H1 (cell line): Measurements from ENCODE around the gene STAT4. TPM values are rescaled to one million over a fixed set of nuclear protein-coding genes. Genes with fewer than 3 reads are reported as not detected.

ENCODE experiments used
- CTCF ChIA-PET: fragments of 300-600 bp; sonication (Branson Sonifier 250); formaldehyde crosslinking; loops from one replicate; lab custom pipeline; 2021; ENCODE audit not compliant: partially characterized antibody; lab: Charles Lee
- POLR2A ChIA-PET: fragments of 300-600 bp; sonication (Branson Sonifier 250); formaldehyde crosslinking; loops from one replicate; lab custom pipeline; 2021; ENCODE audit warnings: inconsistent platforms; ENCODE audit not compliant: partially characterized antibody; lab: Charles Lee
- DNase-seq, 2 experiments: peaks; one replicate each; pipeline versions ENCODE4 v3.0.0 to v3.0.0-alpha.2; 2010 to 2022; ENCODE audit warnings: low spot score in 2 of 2, low read depth in 1 of 2, mixed read lengths in 1 of 2
- FAIRE-seq: peaks from 2 replicates; lab custom pipeline; 2011; peaks lifted over from hg19 to GRCh38; lab: Jason Lieb, UNC
- H2AFZ ChIP-seq: 2 replicates; pipeline ENCODE4 v1.8.1; 2012; ENCODE audit warnings: low read length, inconsistent platforms
- H2AK5ac ChIP-seq: 2 replicates; pipeline ENCODE4 v1.6.1; 2013; ENCODE audit warnings: low read depth, low read length
- H2BK120ac ChIP-seq: replicated peaks from 2 replicates; pipeline ENCODE3; 2013; ENCODE audit warnings: low read depth, low read length, inconsistent platforms
- H2BK12ac ChIP-seq: 2 replicates; pipeline ENCODE4 v1.6.1; 2013; ENCODE audit warnings: low read depth, low read length
- H2BK15ac ChIP-seq: 2 replicates; pipeline ENCODE4 v1.6.1; 2013; ENCODE audit warnings: low read length
- H2BK20ac ChIP-seq: 2 replicates; pipeline ENCODE4 v1.6.1; 2013; ENCODE audit warnings: low read length
- H2BK5ac ChIP-seq: 2 replicates; pipeline ENCODE4 v1.6.1; 2013; ENCODE audit warnings: low read depth, low read length
- H3K14ac ChIP-seq: 2 replicates; pipeline ENCODE4 v1.6.1; 2013; ENCODE audit warnings: inconsistent platforms; ENCODE audit not compliant: insufficient read length
- H3K18ac ChIP-seq: 2 replicates; pipeline ENCODE4 v1.6.1; 2013; ENCODE audit warnings: low read length; ENCODE audit errors: extremely low read depth
- H3K23ac ChIP-seq: 2 replicates; pipeline ENCODE4 v1.6.1; 2013; ENCODE audit warnings: inconsistent platforms; ENCODE audit not compliant: insufficient read length
- H3K23me2 ChIP-seq: 2 replicates; pipeline ENCODE4 v1.6.1; 2013; ENCODE audit warnings: low read depth, low read length
- H3K27ac ChIP-seq: 2 replicates; pipeline ENCODE4 v1.6.1; 2011; ENCODE audit warnings: low read depth, low read length, inconsistent platforms
- H3K27me3 ChIP-seq, 4 experiments: replicated peaks in 1 of 4; 1 replicate in 1 of 4; 2 replicates in 3 of 4; pipeline versions ENCODE4 v1.6.1 to v1.8.1; 2011 to 2013; ENCODE audit warnings: low read length in 3 of 4, mild to moderate bottlenecking in 3 of 4, inconsistent platforms in 2 of 4, mixed read lengths in 2 of 4, moderate library complexity in 1 of 4; ENCODE audit not compliant: control insufficient read depth in 3 of 4, insufficient read depth in 3 of 4; ENCODE audit errors: extremely low read depth in 1 of 4
- H3K36me3 ChIP-seq, 4 experiments: 2 replicates each; pipeline versions ENCODE4 v1.6.1 to v1.8.1; 2011 to 2013; ENCODE audit warnings: mild to moderate bottlenecking in 4 of 4, low read length in 3 of 4, moderate library complexity in 2 of 4, control low read depth in 1 of 4, inconsistent platforms in 1 of 4; ENCODE audit not compliant: insufficient read depth in 4 of 4, control insufficient read depth in 2 of 4
- H3K4ac ChIP-seq: replicated peaks from 2 replicates; pipeline ENCODE3; 2013; ENCODE audit warnings: low read length, low read depth, mixed read lengths, inconsistent platforms; ENCODE audit not compliant: insufficient read length
- H3K4me1 ChIP-seq, 4 experiments: replicated peaks in 1 of 4; 1 replicate in 1 of 4; 2 replicates in 3 of 4; pipeline versions ENCODE4 v1.6.1 to v1.8.1; 2011 to 2013; ENCODE audit warnings: low read length in 3 of 4, inconsistent platforms in 2 of 4, mixed read lengths in 1 of 4; ENCODE audit not compliant: insufficient read depth in 4 of 4, control insufficient read depth in 3 of 4
- H3K4me2 ChIP-seq, 2 experiments: 2 replicates each; pipeline versions ENCODE4 v1.6.1 to v1.8.1; 2011 to 2013; ENCODE audit warnings: low read depth in 2 of 2, low read length in 2 of 2, control low read depth in 1 of 2, inconsistent platforms in 1 of 2, mild to moderate bottlenecking in 1 of 2; ENCODE audit not compliant: insufficient read depth in 1 of 2
- H3K4me3 ChIP-seq, 4 experiments: fragments of 200-600, 300-600 bp in 1 of 4; sonication (generic), shearing (Covaris generic), sonication (Bioruptor Twin) in 1 of 4; 2 replicates each; pipeline versions ENCODE4 v1.5.1 to v1.8.1; 2011 to 2016; ENCODE audit warnings: low read length in 4 of 4, low read depth in 3 of 4, control low read depth in 2 of 4, inconsistent platforms in 2 of 4, mild to moderate bottlenecking in 2 of 4, mixed read lengths in 1 of 4, moderate library complexity in 1 of 4; ENCODE audit not compliant: insufficient read depth in 2 of 4; ENCODE audit errors: extremely low read depth in 1 of 4
- H3K56ac ChIP-seq: replicated peaks from 2 replicates; pipeline ENCODE3; 2013; ENCODE audit warnings: low read depth, mild to moderate bottlenecking, mixed read lengths, low read length, inconsistent platforms; ENCODE audit not compliant: insufficient read length
- H3K79me1 ChIP-seq: 2 replicates; pipeline ENCODE4 v1.6.1; 2013; ENCODE audit warnings: low read depth, low read length, control low read depth
- H3K79me2 ChIP-seq, 2 experiments: 2 replicates each; pipeline versions ENCODE4 v1.6.1 to v1.8.1; 2012 to 2013; ENCODE audit warnings: low read length in 2 of 2, mild to moderate bottlenecking in 2 of 2, inconsistent platforms in 1 of 2; ENCODE audit not compliant: insufficient read depth in 2 of 2, control insufficient read depth in 1 of 2
- H3K9ac ChIP-seq, 4 experiments: replicated peaks in 1 of 4; 1 replicate in 1 of 4; 2 replicates in 3 of 4; pipeline versions ENCODE4 v1.6.1 to v1.8.1; 2011 to 2013; ENCODE audit warnings: low read depth in 3 of 4, low read length in 3 of 4, control low read depth in 2 of 4, mild to moderate bottlenecking in 2 of 4, moderate library complexity in 2 of 4, inconsistent platforms in 1 of 4; ENCODE audit errors: extremely low read depth in 1 of 4
- H3K9me3 ChIP-seq, 2 experiments: 2 replicates each; pipeline versions ENCODE4 v1.6.1 to v1.8.1; 2012 to 2013; ENCODE audit warnings: mild to moderate bottlenecking in 2 of 2, moderate library complexity in 2 of 2, control low read depth in 1 of 2, inconsistent platforms in 1 of 2, low read depth in 1 of 2, low read length in 1 of 2, mixed read lengths in 1 of 2; ENCODE audit not compliant: insufficient read depth in 2 of 2
- H4K20me1 ChIP-seq, 2 experiments: replicated peaks in 1 of 2; 2 replicates each; pipeline versions ENCODE3 to v1.8.1; 2011 to 2013; ENCODE audit warnings: inconsistent platforms in 2 of 2, low read length in 2 of 2, mild to moderate bottlenecking in 1 of 2; ENCODE audit not compliant: insufficient read depth in 2 of 2, control insufficient read depth in 1 of 2
- H4K5ac ChIP-seq: 2 replicates; pipeline ENCODE4 v1.6.1; 2013; ENCODE audit warnings: low read length, low read depth, mixed read lengths, inconsistent platforms; ENCODE audit not compliant: insufficient read length
- H4K8ac ChIP-seq: 2 replicates; pipeline ENCODE4 v1.8.0; 2013; ENCODE audit warnings: mild to moderate bottlenecking, moderate library complexity, low read length, inconsistent platforms; ENCODE audit not compliant: insufficient read depth; ENCODE audit errors: extremely low read depth
- H4K91ac ChIP-seq: replicated peaks from 2 replicates; pipeline ENCODE3; 2013; ENCODE audit warnings: low read length, mixed read lengths, inconsistent platforms; ENCODE audit not compliant: insufficient read length
- CTCF ChIP-seq, 3 experiments: IDR thresholded peaks; 1 replicate in 2 of 3; 2 replicates in 1 of 3; pipeline versions ENCODE4 v1.5.1 to v1.6.1; 2011; ENCODE audit warnings: low read length in 3 of 3, mild to moderate bottlenecking in 3 of 3, inconsistent platforms in 2 of 3, low read depth in 1 of 3, moderate library complexity in 1 of 3; ENCODE audit not compliant: insufficient read depth in 1 of 3; ENCODE audit errors: control extremely low read depth in 1 of 3
- E2F6 ChIP-seq: IDR thresholded peaks from 2 replicates; pipeline ENCODE4 v1.6.1; 2012; ENCODE audit warnings: inconsistent platforms
- FOSL1 ChIP-seq: IDR thresholded peaks from 2 replicates; pipeline ENCODE4 v1.6.1; 2011; ENCODE audit warnings: mild to moderate bottlenecking, low read depth, low read length, moderate library complexity; ENCODE audit not compliant: insufficient read depth
- HDAC6 ChIP-seq: IDR thresholded peaks from one replicate; pipeline ENCODE4 v1.7.1; 2012; ENCODE audit warnings: low read depth, mild to moderate bottlenecking, inconsistent platforms, low read length, moderate library complexity
- KDM1A ChIP-seq: fragments of 200-600, 300-600 bp; sonication (generic); IDR thresholded peaks from 2 replicates; pipeline ENCODE4 v1.7.1; 2016; ENCODE audit warnings: mild to moderate bottlenecking, low read length, borderline replicate concordance
- KDM4A ChIP-seq: IDR thresholded peaks from one replicate; pipeline ENCODE4 v1.7.1; 2012; ENCODE audit warnings: low read depth, mild to moderate bottlenecking, moderate library complexity, low read length, inconsistent platforms; ENCODE audit not compliant: severe bottlenecking
- KDM5A ChIP-seq: fragments of 200-600 bp; IDR thresholded peaks from 2 replicates; pipeline ENCODE4 v1.7.1; 2012; ENCODE audit warnings: mild to moderate bottlenecking, low read length, inconsistent platforms, mixed read lengths
- NRF1 ChIP-seq: IDR thresholded peaks from 2 replicates; pipeline ENCODE4 v1.6.1; 2011; ENCODE audit warnings: mild to moderate bottlenecking, low read depth, low read length, improper control_type of control experiment
- RAD21 ChIP-seq, 2 experiments: IDR thresholded peaks in 1 of 2; conservative IDR thresholded peaks in 1 of 2; 2 replicates each; pipeline ENCODE4 v1.6.1; 2011; ENCODE audit warnings: low read depth in 2 of 2, low read length in 2 of 2, improper control_type of control experiment in 1 of 2, inconsistent platforms in 1 of 2, mild to moderate bottlenecking in 1 of 2, moderate library complexity in 1 of 2
- SRF ChIP-seq: IDR thresholded peaks from 2 replicates; pipeline ENCODE4 v1.6.1; 2011; ENCODE audit warnings: mild to moderate bottlenecking, low read depth, low read length, moderate library complexity
- WGBS, 2 experiments: shearing (Covaris generic) in 1 of 2; methylation state at CpG; one replicate each; pipeline versions ENCODE4 v1.1.6 to v1.1.7; 2013 to 2015; ENCODE audit warnings: low lambda C conversion rate in 2 of 2, mixed read lengths in 2 of 2, inconsistent platforms in 1 of 2, low coverage in 1 of 2, missing lambda C conversion rate in 1 of 2; ENCODE audit not compliant: insufficient replicate concordance in 2 of 2, insufficient coverage in 1 of 2, insufficient read length in 1 of 2; ENCODE audit errors: extremely low coverage in 1 of 2, missing lambda C conversion rate in 1 of 2; 5-methylcytosine and 5-hydroxymethylcytosine counted together
- polyA plus RNA-seq, 7 experiments: library from polyadenylated mRNA; depleted of rRNA in 3 of 7; stranded (reverse) in 5 of 7; unstranded in 2 of 7; fragments of >200 nt in 5 of 7; fragments of 200-250 nt in 2 of 7; gene quantifications; 1 replicate in 5 of 7; 2 replicates in 1 of 7; 4 replicates in 1 of 7; pipeline versions ENCODE4 v1.2.1 to v1.2.3, GENCODE V29; 2011 to 2013; ENCODE audit warnings: missing spikeins in 2 of 7, mixed read lengths in 2 of 7
- total RNA-seq: library from RNA; stranded (reverse); fragmentation: NEBNext Ultra II Directional; extraction: Animal tissue kit (Norgen Biotek cat#: 25700); gene quantifications from 2 replicates; pipeline ENCODE4 v1.2.1, GENCODE V29; 2021

Gene STAT4
- total and polyA plus RNA-seq, 2 of the 8 experiments (the other 6 are each of a cell fraction or from before 2014, with no cell fraction given): 0.36 to 0.63 TPM

- Histone ChIP-seq H4K8ac (no peak overlapping the region), H2AK5ac (no peak overlapping the region), H2AFZ (no peak overlapping the region), H3K14ac (no peak overlapping the region), H3K18ac (no peak overlapping the region), H3K23ac (no peak overlapping the region), H3K4me1 (no peaks in the 10 kb centered on the region), H3K4me2 (no peak overlapping the region), H3K27me3 (no peaks in the 10 kb centered on the region), H2BK20ac (no peak overlapping the region), H3K79me1 (no peaks in the 10 kb centered on the region), H2BK5ac (no peak overlapping the region), H3K9ac (no peak overlapping the region), H3K9me3 (no peaks in the 10 kb centered on the region), H3K36me3 (no peaks in the 10 kb centered on the region), H2BK120ac (no peak overlapping the region), H3K56ac (no peak overlapping the region), H2BK15ac (no peak overlapping the region), H3K4ac (no peak overlapping the region), H3K4me3 (no peak overlapping the region), H3K23me2 (no peaks in the 10 kb centered on the region; the same call in 1 of the 2 replicates), H4K91ac (no peak overlapping the region), H2BK12ac (no peak overlapping the region), H3K27ac (no peak overlapping the region), H4K5ac (no peak overlapping the region), H3K79me2 (no peaks in the 10 kb centered on the region), H4K20me1 (no peaks in the 10 kb centered on the region)
- POLR2A ChIA-PET: no interaction called here
- WGBS, 2 experiments: 98% methylated on average over 3 of the region's 3 CpGs; no CpG with 5 or more reads in 1 of the 2 experiments
- CTCF ChIA-PET: interaction anchor here (0.8 kb wide), 1 partner anchor 21 kb away, joined by 3 read pairs; no protein-coding TSS in a partner anchor
- DNase-seq: no peak
- FAIRE-seq: no peak
- no peak for TF ChIP-seq CTCF (IDR thresholded peaks at IDR 0.05; ENCODE audit: control extremely low read depth in 1 of 3, insufficient read depth in 1 of 3, low read depth in 1 of 3, low read length in 3 of 3)
- TF ChIP-seq KDM5A: no peak
- TF ChIP-seq SRF: no peak
- TF ChIP-seq KDM1A: no peak
- no peak for TF ChIP-seq KDM4A
- no peak for TF ChIP-seq RAD21 (IDR thresholded peaks at IDR 0.05 in 1 of 2, conservative IDR thresholded peaks at IDR 0.05 in 1 of 2; ENCODE audit: low read depth in 2 of 2, low read length in 2 of 2)
- no peak for TF ChIP-seq E2F6
- TF ChIP-seq HDAC6: no peak
- no peak for TF ChIP-seq NRF1
- no peak for TF ChIP-seq FOSL1
Measured at GRCh38 chr2:191197096-191197495, 46.3 kb upstream of the STAT4 start.
